Stimulated activated CD8-positive, alpha-beta memory T cell treated with anti-CD3 and anti-CD28 coated beads, Interleukin-4, amount 100 ng/mL, for 1 hour (primary cell): ENCODE results near the gene INAFM2.

Source experiments
- DNase-seq, 2 donors: peaks; one replicate each; pipeline ENCODE4 v3.0.0-alpha.2; 2020; ENCODE audit warnings: low read depth in 2 of 2, low spot score in 1 of 2

INAFM2 gene

DNA sequence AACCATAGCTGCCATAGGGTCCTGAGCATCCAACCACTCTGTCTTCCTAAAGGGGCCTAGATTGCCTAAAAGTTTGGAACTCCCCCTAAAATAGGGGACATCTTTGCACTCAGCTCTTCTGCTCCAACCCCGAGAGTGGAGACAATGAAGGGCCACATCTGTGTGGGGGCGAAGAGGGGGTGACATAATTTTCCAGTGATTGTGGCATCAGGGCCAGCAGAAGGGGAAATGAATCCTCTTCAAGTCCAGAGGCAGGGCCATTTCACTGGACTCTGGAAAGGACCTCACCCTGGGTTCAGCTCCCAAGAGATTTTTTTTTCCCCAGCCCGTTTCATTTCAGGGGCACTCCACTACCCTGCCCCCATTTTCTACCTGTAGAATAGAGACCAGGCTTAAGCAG lies 36.0 kb upstream of the INAFM2 start:
- no peak for DNase-seq

DNA sequence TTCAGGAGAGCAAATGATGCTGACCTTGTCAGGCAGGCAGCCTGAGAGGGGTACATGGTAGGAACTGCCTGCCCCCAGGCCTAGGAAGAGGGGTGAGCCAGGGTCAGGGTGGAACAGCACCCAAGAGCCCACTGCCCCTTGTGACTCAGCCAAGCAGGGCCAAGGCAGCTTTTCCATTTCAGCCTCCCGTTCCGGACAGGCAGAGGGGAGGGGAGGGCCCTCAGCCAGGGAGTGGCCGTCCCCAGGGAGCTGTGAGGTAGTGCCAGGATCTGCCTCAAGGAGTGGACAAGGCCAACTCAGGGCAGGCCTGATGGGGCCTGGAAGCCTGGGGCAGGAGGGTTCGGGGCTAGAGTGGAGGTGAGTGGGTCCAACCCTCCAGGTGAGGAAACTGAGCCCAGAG lies 35.5 kb upstream of the INAFM2 start:
- DNase-seq, result no peak

DNA sequence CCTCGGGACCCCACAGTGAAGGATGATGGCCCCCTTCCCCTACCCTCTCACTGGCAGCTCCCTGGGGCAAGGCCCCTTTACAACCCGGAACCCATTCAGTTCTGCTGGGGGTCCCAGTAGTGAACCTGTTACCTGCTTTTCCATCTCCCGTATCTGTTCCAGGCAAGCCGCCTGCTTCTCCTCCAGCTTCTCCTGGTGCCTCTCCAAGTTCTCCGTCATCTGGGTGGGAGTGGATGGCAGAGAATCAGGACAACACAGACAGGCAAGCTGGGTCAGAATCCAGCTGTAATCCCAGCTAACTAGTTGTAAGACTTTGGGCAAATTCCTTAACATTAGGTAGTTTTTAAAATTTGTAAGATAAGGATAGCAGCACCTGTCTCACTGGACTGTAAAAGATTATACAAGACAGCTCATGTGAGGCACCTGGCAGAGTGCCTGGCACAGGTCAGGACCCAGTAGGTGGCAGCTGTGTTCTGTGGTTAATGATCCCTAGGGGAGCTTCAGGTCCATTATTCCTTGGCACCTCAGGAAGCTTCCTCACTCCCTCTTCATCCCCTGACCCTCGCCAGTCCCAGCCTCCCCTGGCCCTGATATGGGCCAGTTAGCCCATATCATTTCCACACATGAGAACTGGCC lies 34.2 kb upstream of the INAFM2 start:
- no peak for DNase-seq

- DNase-seq, result no peak
Observed at GRCh38 chr15:40290545-40290917, 33.0 kb upstream of the INAFM2 start.

DNA sequence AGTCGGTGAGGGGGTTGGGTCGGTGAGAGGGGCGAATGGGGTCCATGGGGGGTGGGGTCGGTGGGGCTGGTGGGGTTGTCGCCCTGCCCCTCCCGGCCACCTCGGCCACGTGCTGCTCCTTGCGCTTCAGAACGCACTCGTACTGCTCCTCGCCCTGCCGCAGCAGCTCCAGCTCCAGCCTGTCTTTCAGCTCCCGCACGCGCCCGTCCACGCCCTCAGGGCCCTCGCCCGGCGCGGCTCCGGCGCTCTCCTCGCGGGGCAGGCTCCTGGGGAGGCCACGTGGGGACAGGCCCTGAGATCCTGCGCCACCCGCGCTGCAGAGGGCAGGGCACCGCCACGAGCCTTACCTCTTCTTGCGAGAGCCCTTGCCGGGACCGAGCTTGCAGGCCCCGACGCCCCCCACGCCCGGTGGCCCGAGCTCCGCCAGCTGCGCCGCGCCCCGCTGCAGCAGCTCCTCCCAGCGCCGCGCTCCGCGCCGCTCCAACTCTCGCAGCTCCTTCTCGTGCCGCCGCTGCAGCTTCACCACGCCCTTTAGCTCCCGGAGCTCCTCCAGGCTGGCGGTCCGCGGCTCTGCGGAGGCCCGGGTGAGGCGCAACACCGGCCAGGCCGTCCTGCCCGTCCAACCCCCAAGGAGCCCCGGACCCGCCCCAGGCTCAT lies 32.4 kb upstream of the INAFM2 start:
- no peak for DNase-seq

- DNase-seq, result no peak
Observed at GRCh38 chr15:40292246-40292645, 31.2 kb upstream of the INAFM2 start.

- DNase-seq, result no peak
Observed at GRCh38 chr15:40293006-40293405, 30.5 kb upstream of the INAFM2 start.

DNA sequence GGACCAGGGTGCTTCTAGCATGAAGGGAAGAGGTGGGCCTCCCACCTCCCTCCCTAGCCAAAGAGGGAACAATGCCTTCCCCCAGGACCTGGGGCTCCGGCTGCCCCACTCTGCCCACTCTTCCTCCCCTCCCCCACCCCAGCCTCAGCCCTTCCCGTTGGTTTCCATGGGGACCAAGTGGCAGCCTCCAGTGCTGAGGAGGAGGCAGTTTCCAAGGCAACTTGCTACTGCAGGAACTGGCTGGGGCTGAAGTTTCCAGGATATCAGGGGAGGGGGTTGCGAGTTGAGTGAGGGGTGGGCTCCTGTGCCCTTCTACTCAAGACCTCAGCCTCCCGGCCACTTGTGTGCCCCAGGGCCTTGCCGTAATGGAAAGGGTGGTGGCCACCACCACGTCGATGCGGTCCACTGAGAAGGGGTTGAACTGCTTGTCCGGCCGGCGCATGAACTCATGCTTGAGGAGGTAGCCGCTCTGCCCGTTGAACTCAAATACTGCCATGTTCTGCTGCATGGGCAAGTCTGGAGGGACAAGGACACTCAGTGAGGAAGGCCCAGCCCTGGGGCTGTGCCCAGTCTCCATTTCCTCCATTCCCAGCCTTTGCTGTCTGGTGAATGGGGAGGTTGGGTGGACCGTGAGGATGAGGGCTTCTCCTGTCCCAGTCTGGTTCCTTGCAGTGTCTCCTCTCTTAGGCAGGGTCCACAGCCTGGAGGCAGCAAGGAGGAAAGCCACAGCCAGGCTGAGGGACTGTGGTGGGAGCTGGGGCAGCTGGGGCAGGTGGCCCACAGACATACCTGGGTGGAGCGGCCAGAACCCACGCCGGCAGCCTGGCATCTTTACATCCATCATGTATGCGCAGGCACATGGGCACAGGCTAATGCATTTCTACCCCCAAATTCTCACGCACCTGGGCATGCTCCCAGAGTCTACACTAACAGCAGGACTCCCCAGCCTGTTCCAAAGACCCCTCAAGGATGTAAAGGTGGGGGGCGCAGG lies 29.3 kb upstream of the INAFM2 start:
- no peak for DNase-seq

- no peak for DNase-seq
Observed at GRCh38 chr15:40295297-40295696, 28.2 kb upstream of the INAFM2 start.

- DNase-seq, result no peak
Observed at GRCh38 chr15:40295877-40296560, 27.5 kb upstream of the INAFM2 start.

DNA sequence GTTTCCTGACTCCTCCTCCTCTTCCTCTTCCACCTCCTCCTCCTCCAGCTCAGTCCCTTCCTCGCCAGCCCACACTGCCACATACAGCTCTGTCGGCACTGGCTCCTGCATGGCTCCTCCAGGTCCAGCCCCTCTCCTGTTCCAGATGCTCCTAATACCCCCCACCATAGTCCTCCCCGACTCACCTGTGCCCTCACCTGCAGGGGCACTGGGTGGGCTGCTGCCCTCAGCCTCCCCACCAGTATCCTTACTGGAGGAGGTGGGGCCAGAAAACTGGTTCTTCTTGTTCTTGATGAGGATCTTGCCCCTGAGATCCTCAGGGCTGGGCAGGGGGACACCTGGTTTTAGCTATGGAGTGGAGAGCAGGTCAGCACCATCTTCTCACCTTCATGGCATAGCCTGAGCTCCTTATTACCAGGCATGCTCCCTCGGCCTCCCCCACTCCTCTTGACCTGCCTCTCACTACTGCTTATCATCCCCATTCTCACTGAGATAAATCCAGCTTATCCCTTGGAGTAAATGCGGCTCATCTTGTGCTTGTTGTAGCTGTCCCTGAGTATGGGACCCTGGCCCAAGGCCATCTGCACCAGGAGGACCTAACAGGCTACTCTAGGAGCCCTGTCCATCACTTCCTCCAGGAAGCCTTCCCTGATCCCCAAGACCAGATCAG lies 26.8 kb upstream of the INAFM2 start:
- DNase-seq, result no peak

- no peak for DNase-seq
Observed at GRCh38 chr15:40297356-40297755, 26.1 kb upstream of the INAFM2 start.

- no peak for DNase-seq
Observed at GRCh38 chr15:40298216-40298935, 25.1 kb upstream of the INAFM2 start.

DNA sequence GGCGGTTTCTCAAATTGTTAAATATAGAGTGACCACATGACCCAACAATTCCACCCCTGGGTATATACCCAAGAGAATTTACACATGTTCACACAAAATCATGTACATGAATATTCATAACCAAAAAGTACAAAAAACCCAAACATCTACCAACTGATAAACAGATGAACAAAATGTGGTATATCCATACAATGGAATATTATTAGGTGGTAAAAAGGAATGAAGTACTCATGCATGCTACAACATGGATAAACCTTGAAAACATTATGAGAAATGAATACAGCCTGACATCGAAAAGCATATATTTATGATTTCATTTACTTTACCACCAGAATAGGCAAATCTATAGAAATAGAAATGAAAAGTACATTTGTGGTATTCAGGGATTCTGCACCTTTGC lies 23.1 kb upstream of the INAFM2 start:
- DNase-seq, result no peak

DNA sequence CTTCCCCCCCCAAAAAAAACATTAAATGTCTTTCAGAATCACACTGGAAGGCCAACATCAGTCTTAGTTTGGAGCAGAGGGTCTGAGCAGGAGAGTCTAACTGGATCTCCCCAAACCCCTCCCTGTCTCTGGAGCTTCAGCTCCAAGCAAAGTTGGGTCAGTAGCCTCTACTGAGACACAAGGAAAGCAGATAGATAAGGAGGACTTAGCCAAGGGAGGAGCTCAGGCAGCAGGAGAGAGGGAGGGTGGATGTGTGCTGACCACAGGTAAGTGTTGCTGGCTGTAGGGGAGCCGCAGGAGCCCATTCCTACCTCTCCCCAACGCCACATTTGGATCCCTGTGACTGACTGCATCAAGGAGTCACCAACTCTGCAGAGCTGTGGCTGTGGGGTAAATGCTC lies 22.7 kb upstream of the INAFM2 start:
- DNase-seq, result no peak

DNA sequence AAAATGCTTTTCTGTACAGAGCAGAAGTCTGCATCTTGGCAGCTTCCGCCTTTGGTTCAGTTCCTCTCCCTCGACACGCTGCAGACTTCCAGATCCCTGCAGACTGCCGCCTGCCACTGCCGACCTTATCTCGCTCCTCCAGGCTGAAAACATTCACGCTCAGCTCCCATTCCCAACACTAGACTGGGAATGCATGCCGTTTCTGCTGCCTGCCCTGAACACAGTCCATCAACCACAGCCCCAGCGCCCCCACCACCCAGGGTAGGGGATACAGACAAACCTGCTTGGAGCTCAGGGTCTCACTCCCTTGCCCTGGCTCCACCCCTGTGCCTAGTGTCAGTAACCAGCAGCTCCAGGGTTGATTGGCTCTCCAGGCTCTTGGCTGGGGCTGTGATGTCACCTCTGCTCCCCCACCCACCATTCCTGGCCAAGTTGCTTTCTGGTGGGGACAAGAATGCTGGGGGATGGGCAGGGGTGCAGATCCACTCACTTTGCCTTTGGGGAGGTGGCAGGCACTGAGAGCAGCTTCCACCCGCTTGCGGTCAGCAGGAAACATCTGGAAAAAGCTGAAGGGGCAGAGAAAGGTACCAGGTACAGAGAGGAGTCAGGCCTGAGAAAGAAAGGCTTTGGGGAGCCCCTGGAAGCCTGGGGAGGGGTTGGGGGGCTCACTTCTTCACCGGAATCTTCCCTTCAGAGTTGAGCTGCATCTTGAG lies 21.9 kb upstream of the INAFM2 start:
- DNase-seq, result no peak

DNA sequence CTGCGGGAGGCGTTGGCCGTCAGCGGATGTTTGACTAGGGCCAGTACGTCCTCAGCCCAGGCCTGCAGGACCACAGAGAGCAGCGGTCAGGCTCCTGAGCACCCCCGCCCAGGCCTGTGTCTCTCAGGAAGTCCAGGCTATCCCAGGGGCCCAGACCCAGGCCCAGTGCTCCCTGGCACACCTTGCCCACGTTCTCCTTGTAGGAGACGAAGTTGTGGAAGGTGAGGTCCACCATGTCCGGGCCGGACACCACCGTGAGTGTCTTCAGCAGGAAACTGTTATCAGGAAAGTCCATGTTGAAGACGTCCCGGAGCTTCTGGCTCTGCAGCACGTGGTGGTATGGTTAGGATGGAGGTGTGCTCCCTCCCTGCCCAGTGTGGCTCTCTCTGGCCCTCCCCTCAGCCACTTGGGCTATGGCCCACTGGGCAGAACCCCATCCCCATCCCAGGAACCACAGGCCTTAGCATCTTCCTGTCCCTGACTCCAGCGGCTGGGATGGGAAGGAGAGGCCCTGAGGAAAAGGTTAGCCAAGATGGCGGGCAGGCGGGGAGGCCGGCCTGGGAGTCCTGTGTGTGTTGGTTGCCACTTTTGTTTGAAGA lies 21.1 kb upstream of the INAFM2 start:
- no peak for DNase-seq

DNA sequence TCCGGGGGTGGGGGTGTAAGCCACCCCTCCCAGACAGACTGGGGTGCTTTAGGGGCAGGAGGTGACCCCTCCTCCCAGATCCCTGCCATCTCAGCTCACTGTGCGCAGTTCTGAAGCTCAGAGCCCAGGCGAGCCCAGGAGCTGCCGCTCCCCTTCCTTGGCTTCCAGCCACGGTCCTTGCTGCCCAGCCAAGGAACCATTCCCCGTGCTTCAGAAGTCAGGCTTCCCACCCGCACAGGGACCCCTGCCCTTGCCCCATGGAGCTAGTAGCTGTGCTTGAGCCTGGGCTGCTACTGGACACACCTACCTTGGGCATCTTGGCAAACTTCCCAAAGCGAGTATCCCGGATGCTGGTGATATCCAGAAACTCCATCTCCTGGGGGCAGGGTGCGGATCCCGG lies 20.5 kb upstream of the INAFM2 start:
- no peak for DNase-seq

DNA sequence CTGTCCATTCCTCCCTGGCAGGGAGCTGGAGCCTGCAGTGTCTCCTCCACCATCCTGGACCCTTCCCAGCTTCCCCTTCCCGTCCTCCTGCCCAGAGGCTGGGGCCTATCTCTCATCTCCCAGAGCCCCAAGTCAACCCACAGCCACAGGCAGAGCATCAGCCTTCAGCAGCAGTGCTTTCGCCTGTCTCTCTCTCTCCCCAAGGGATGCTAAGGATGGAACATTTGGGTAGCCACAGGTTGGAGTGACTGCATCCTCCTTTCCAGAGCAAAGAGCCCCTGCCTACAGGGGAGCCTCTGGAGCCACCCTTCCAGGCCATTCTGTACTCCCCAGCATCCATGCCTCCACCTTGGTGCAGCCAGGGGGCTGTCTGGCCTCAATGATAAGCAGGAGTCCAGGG lies 19.9 kb upstream of the INAFM2 start:
- DNase-seq, result no peak
